Measurements from ENCODE around the gene CYFIP1. TPM values are rescaled to one million over a fixed set of nuclear protein-coding genes. Genes with fewer than 3 reads are reported as not detected.

CYFIP1 gene
- total and polyA plus RNA-seq, 2 of the 8 experiments (the other 6 are each of a cell fraction or from before 2014, with no cell fraction given), result 38.6 to 81.7 TPM

- no peaks in the 10 kb centered on the region for H3K9me3 ChIP-seq (ENCODE audit: insufficient read depth in 2 of 2, low read depth in 1 of 2, low read length in 1 of 2)
- no peak overlapping the region for H4K8ac ChIP-seq (ENCODE audit: extremely low read depth, insufficient read depth, low read length)
- no peak overlapping the region for H3K4me3 ChIP-seq (ENCODE audit: extremely low read depth in 1 of 4, insufficient read depth in 2 of 4, low read depth in 3 of 4, low read length in 4 of 4)
- no peak overlapping the region for H3K27ac ChIP-seq (ENCODE audit: low read depth, low read length)
- H3K23ac ChIP-seq (ENCODE audit: insufficient read length), result no peak overlapping the region
- no peak overlapping the region for H2AFZ ChIP-seq (ENCODE audit: low read length)
- no peak overlapping the region for H3K14ac ChIP-seq (ENCODE audit: insufficient read length)
- no peak overlapping the region for H4K91ac ChIP-seq (replicated peaks; ENCODE audit: insufficient read length, low read length)
- H3K4me1 ChIP-seq (replicated peaks in 1 of 4; ENCODE audit: control insufficient read depth in 3 of 4, insufficient read depth in 4 of 4, low read length in 3 of 4), result no peaks in the 10 kb centered on the region
- H3K27me3 ChIP-seq (replicated peaks in 1 of 4; ENCODE audit: control insufficient read depth in 3 of 4, extremely low read depth in 1 of 4, insufficient read depth in 3 of 4, low read length in 3 of 4), result no peaks in the 10 kb centered on the region; a peak in 1 of 7 replicates
- POLR2A ChIA-PET (ENCODE audit: partially characterized antibody), result interaction anchor here (0.6 kb wide), 1 partner anchor 99 kb away, joined by 3 read pairs; no protein-coding TSS in a partner anchor
- H3K79me2 ChIP-seq (ENCODE audit: control insufficient read depth in 1 of 2, insufficient read depth in 2 of 2, low read length in 2 of 2), result no peaks in the 10 kb centered on the region
- DNase-seq (ENCODE audit: low read depth in 1 of 2, low spot score in 2 of 2), result no peak
- no peak for FAIRE-seq
- H3K79me1 ChIP-seq (ENCODE audit: low read depth, low read length), result no peaks in the 10 kb centered on the region
- H4K5ac ChIP-seq (ENCODE audit: insufficient read length, low read depth, low read length), result no peak overlapping the region
- no peak overlapping the region for H2BK5ac ChIP-seq (ENCODE audit: low read depth, low read length)
- no peak overlapping the region for H3K18ac ChIP-seq (ENCODE audit: extremely low read depth, low read length)
- no peak overlapping the region for H3K4ac ChIP-seq (replicated peaks; ENCODE audit: insufficient read length, low read depth, low read length)
- H3K9ac ChIP-seq (replicated peaks in 1 of 4; ENCODE audit: extremely low read depth in 1 of 4, low read depth in 3 of 4, low read length in 3 of 4), result no peak overlapping the region
- H3K4me2 ChIP-seq (ENCODE audit: insufficient read depth in 1 of 2, low read depth in 2 of 2, low read length in 2 of 2), result no peak overlapping the region
- no peak overlapping the region for H2AK5ac ChIP-seq (ENCODE audit: low read depth, low read length)
- CTCF ChIA-PET (ENCODE audit: partially characterized antibody), result no interaction called here
- 90% methylated on average over 16 of the region's 16 CpGs; no CpG with 5 or more reads in 1 of the 2 experiments for WGBS, 2 experiments (ENCODE audit: extremely low coverage in 1 of 2, insufficient coverage in 1 of 2, insufficient read length in 1 of 2, insufficient replicate concordance in 2 of 2, low coverage in 1 of 2, low lambda C conversion rate in 2 of 2, missing lambda C conversion rate in 1 of 2)
- peaks cover 2 to 5% of the 10 kb centered on the region in 2 experiments for H4K20me1 ChIP-seq (replicated peaks in 1 of 2; ENCODE audit: control insufficient read depth in 1 of 2, insufficient read depth in 2 of 2, low read length in 2 of 2)
- 0 out of 2 replicates have a peak, but pooled peaks cover 2% of the 10 kb centered on the region for H3K23me2 ChIP-seq (ENCODE audit: low read depth, low read length)
- H3K56ac ChIP-seq (replicated peaks; ENCODE audit: insufficient read length, low read depth, low read length), result no peak overlapping the region
- no peak overlapping the region for H2BK15ac ChIP-seq (ENCODE audit: low read length)
- no peak overlapping the region for H2BK12ac ChIP-seq (ENCODE audit: low read depth, low read length)
- no peak overlapping the region for H2BK120ac ChIP-seq (replicated peaks; ENCODE audit: low read depth, low read length)
- peaks cover 0 to 3% (median 0%) of the 10 kb centered on the region in 4 experiments; a peak in 3 of 8 replicates for H3K36me3 ChIP-seq (ENCODE audit: control insufficient read depth in 2 of 4, insufficient read depth in 4 of 4, low read length in 3 of 4)
- H2BK20ac ChIP-seq (ENCODE audit: low read length), result no peak overlapping the region
- TF ChIP-seq BACH1 (IDR thresholded peaks at IDR 0.05; ENCODE audit: low read length) (no peak), SRF (IDR thresholded peaks at IDR 0.05; ENCODE audit: low read depth, low read length) (no peak), KDM4A (IDR thresholded peaks at IDR 0.05; ENCODE audit: low read depth, low read length, severe bottlenecking) (no peak), PHF8 (conservative IDR thresholded peaks at IDR 0.05; ENCODE audit: low read depth, low read length) (no peak), MAFK (IDR thresholded peaks at IDR 0.05; ENCODE audit: low read depth, low read length) (no peak), EP300 (IDR thresholded peaks at IDR 0.05; ENCODE audit: borderline replicate concordance in 1 of 2, low read depth in 2 of 2, low read length in 2 of 2) (no peak), HDAC2 (IDR thresholded peaks at IDR 0.05; ENCODE audit: borderline replicate concordance in 1 of 2, low read depth in 2 of 2, low read length in 2 of 2) (no peak), EZH2 (IDR thresholded peaks at IDR 0.05; ENCODE audit: low read depth, low read length, severe bottlenecking) (no peak)
- TF ChIP-seq, protein P1, sequence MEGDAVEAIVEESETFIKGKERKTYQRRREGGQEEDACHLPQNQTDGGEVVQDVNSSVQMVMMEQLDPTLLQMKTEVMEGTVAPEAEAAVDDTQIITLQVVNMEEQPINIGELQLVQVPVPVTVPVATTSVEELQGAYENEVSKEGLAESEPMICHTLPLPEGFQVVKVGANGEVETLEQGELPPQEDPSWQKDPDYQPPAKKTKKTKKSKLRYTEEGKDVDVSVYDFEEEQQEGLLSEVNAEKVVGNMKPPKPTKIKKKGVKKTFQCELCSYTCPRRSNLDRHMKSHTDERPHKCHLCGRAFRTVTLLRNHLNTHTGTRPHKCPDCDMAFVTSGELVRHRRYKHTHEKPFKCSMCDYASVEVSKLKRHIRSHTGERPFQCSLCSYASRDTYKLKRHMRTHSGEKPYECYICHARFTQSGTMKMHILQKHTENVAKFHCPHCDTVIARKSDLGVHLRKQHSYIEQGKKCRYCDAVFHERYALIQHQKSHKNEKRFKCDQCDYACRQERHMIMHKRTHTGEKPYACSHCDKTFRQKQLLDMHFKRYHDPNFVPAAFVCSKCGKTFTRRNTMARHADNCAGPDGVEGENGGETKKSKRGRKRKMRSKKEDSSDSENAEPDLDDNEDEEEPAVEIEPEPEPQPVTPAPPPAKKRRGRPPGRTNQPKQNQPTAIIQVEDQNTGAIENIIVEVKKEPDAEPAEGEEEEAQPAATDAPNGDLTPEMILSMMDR (IDR thresholded peaks at IDR 0.05; ENCODE audit: control extremely low read depth in 1 of 3, insufficient read depth in 1 of 3, low read depth in 1 of 3, low read length in 3 of 3), result no peak
Measured at GRCh38 chr15:22907161-22907950, 72.8 kb downstream of the CYFIP1 start.

All from H1 (cell line).